ENCODE measurements around the gene ARHGAP10.

- TF ChIP-seq CTCF (conservative IDR thresholded peaks at IDR 0.05; ENCODE audit: low read depth, low read length): no peak
- no peak for TF ChIP-seq EZH2 (IDR thresholded peaks at IDR 0.05; ENCODE audit: borderline replicate concordance, low read depth, low read length, poor library complexity, severe bottlenecking)
Measured at GRCh38 chr4:148090503-148091476, 358.9 kb downstream of the ARHGAP10 start.

Data from A673 (cell line).